Progenitor cell of endocrine pancreas (in vitro differentiated cells): Measurements from ENCODE around the gene FOCAD. TPM values are rescaled to one million over a fixed set of nuclear protein-coding genes. Genes with fewer than 3 reads are reported as not detected.

Experiments used
- DNase-seq: peaks from one replicate; pipeline ENCODE4 v3.0.0; 2021; ENCODE audit warnings: low spot score; ENCODE audit not compliant: unreplicated experiment
- H3K27ac Mint-ChIP-seq: 2 replicates; pipeline ENCODE4 v1.8.0; 2021; ENCODE audit warnings: mild to moderate bottlenecking, moderate library complexity, mixed read lengths
- H3K27me3 Mint-ChIP-seq: 2 replicates; pipeline ENCODE4 v1.8.0; 2021; ENCODE audit warnings: mixed read lengths
- H3K36me3 Mint-ChIP-seq: 2 replicates; pipeline ENCODE4 v1.8.0; 2022; ENCODE audit warnings: mixed read lengths; ENCODE audit not compliant: insufficient read depth
- H3K4me1 Mint-ChIP-seq: 2 replicates; pipeline ENCODE4 v1.8.0; 2021; ENCODE audit warnings: low read depth, mixed read lengths
- H3K4me3 Mint-ChIP-seq: 2 replicates; pipeline ENCODE4 v1.8.0; 2021; ENCODE audit warnings: low read depth, mild to moderate bottlenecking, moderate library complexity, mixed read lengths
- H3K9me3 Mint-ChIP-seq: 2 replicates; pipeline ENCODE4 v1.8.0; 2021; ENCODE audit warnings: low read depth, mixed read lengths
- CTCF ChIP-seq: fragments of 200-600 bp; sonication (generic); IDR thresholded peaks from one replicate; pipeline ENCODE4 v1.5.0; 2021; ENCODE audit warnings: antibody characterized with exemption, mild to moderate bottlenecking; ENCODE audit not compliant: unreplicated experiment
- total RNA-seq: library from RNA; stranded (reverse); gene quantifications from 2 replicates; pipeline ENCODE4 v1.2.1, GENCODE V29; 2021

The FOCAD gene
- total RNA-seq, 1 donor from 2014 or later, result 68.2 TPM

GRCh38 chr9:20870115-20870514 lies 186.1 kb downstream of the FOCAD start:
- no peak for DNase-seq
- Mint-ChIP-seq H3K27me3 (no peaks in the 10 kb centered on the region), H3K27ac (no peak overlapping the region), H3K4me3 (no peak overlapping the region), H3K36me3 (peaks cover 3% of the 10 kb centered on the region), H3K4me1 (peaks cover 3% of the 10 kb centered on the region), H3K9me3 (no peaks in the 10 kb centered on the region)
- TF ChIP-seq CTCF, result no peak

- no peaks in the 10 kb centered on the region for H3K27me3 Mint-ChIP-seq
- no peak for DNase-seq
- TF ChIP-seq CTCF, result no peak
- no peaks in the 10 kb centered on the region for H3K9me3 Mint-ChIP-seq
- H3K36me3 Mint-ChIP-seq, result peaks cover 3% of the 10 kb centered on the region
- no peak overlapping the region for H3K27ac Mint-ChIP-seq
- peaks cover 3% of the 10 kb centered on the region for H3K4me1 Mint-ChIP-seq
- H3K4me3 Mint-ChIP-seq, result no peak overlapping the region
These were observed 188.4 kb downstream of the FOCAD start for GRCh38 chr9:20872340-20872977.

DNA sequence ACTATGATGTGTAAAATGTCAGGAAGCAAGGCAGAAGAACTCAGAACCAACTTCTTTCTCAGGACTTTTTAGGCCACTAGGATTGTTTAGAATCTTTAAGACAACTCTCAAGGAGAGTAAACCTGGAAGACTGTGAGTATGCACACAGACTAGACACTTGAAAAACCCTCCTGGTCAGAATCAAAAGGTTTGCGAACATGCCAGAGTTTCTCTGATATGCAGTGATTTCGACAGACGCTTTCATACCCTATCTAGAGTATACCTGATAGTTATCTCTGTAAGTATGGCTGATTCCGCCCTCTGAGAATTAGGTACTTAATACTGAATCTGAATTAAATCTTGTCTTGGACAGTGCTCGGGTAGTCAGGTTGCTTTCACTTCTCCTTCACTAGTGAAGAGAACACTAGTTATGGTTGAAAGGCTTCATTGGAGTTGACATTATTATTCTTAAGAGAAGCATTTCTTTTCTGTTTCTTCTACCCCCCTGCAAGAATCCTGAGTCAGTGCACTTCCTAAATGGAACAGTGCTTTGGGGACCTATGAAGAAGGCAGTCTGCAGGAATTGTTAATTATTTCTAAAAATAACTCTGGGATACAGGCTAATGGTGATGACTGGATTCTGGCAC lies 189.3 kb downstream of the FOCAD start:
- no peak for DNase-seq

DNA sequence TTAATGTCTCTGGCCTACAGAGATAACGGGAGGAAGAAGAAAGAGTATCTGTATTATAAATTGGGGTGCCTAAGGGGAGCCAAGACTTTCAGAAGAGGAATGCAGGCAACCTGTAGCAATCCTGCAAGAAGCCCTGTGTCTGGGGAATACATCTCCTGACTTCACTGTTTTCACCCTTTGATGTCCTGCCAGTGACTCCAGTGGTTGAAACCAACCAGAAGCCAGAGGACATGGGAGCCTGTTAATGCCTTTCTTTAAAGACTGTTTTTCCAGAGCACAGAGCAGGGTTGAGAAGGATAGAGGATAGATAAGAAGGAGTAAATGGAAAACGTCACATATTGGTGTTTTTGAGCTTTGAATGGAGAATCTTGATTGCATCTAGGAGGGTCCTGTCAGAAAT lies 196.2 kb downstream of the FOCAD start:
- TF ChIP-seq CTCF, result no peak
- Mint-ChIP-seq H3K9me3 (no peaks in the 10 kb centered on the region), H3K27ac (no peak overlapping the region), H3K4me1 (no peaks in the 10 kb centered on the region), H3K36me3 (peaks cover 11% of the 10 kb centered on the region), H3K27me3 (no peaks in the 10 kb centered on the region), H3K4me3 (no peak overlapping the region)
- DNase-seq, result no peak

More for the DNA sequence above, 189.3 kb downstream of the FOCAD start:
- Mint-ChIP-seq H3K27me3 (no peaks in the 10 kb centered on the region), H3K4me1 (peaks cover 3% of the 10 kb centered on the region), H3K27ac (no peak overlapping the region), H3K9me3 (no peaks in the 10 kb centered on the region), H3K4me3 (no peak overlapping the region), H3K36me3 (peaks cover 6% of the 10 kb centered on the region)
- TF ChIP-seq CTCF, result no peak

DNA sequence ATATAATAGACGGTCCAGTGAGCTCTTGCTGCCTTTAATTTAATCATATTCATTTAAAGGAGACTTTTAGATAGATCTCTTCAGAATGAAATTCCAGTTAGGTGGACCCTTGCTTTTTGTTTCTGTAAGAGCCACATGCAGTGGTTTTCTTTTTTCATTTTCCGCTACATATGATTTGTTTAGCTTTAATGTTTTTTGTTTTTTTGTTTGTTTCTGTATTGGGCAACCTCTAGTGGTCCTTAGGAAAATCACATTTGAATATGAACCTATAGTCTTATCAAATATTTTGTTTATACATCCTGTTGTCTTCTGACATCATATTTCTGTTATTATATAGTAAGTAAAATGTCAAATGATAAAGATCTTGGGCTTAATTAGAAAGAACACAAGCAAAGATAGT lies 196.6 kb downstream of the FOCAD start:
- Mint-ChIP-seq H3K36me3 (peaks cover 11% of the 10 kb centered on the region), H3K27ac (no peak overlapping the region), H3K9me3 (no peaks in the 10 kb centered on the region), H3K27me3 (no peaks in the 10 kb centered on the region), H3K4me1 (no peaks in the 10 kb centered on the region), H3K4me3 (no peak overlapping the region)
- DNase-seq, result no peak
- no peak for TF ChIP-seq CTCF
